IgD-negative memory B cell (primary cell): ENCODE data around the gene LPAR1. TPM values are rescaled to one million over a fixed set of nuclear protein-coding genes. Genes with fewer than 3 reads are reported as not detected.

Source experiments
- H3K27ac Mint-ChIP-seq, 3 donors: one replicate each; pipeline ENCODE4 v1.8.0; 2020 to 2022; ENCODE audit warnings: mild to moderate bottlenecking in 3 of 3, mixed read lengths in 3 of 3, moderate library complexity in 1 of 3
- H3K27me3 Mint-ChIP-seq: one replicate; pipeline ENCODE4 v1.8.0; 2021; ENCODE audit warnings: mixed read lengths
- H3K36me3 Mint-ChIP-seq: one replicate; pipeline ENCODE4 v1.8.0; 2020; ENCODE audit warnings: mild to moderate bottlenecking, mixed read lengths
- H3K4me1 Mint-ChIP-seq, 3 donors: one replicate each; pipeline ENCODE4 v1.8.0; 2020 to 2022; ENCODE audit warnings: mixed read lengths in 3 of 3, mild to moderate bottlenecking in 1 of 3
- H3K4me3 Mint-ChIP-seq, 4 donors: one replicate each; pipeline ENCODE4 v1.8.0; 2020 to 2022; ENCODE audit warnings: mild to moderate bottlenecking in 4 of 4, mixed read lengths in 4 of 4, moderate library complexity in 3 of 4
- H3K9me3 Mint-ChIP-seq, 3 donors: one replicate each; pipeline ENCODE4 v1.8.0; 2020 to 2021; ENCODE audit warnings: mixed read lengths in 3 of 3, mild to moderate bottlenecking in 1 of 3
- polyA plus RNA-seq: library from polyadenylated mRNA; unstranded; fragments of 300-500 nt; fragmentation: Illumina TruSeq; gene quantifications from one replicate; pipeline ENCODE4 v1.2.3, GENCODE V29; 2021

Gene LPAR1
- polyA plus RNA-seq, 1 donor from 2014 or later, result not detected

- Mint-ChIP-seq H3K4me1 (no peaks in the 10 kb centered on the region), H3K9me3 (peaks cover 0 to 3% (median 2%) of the 10 kb centered on the region in 3 donors), H3K27ac (no peak overlapping the region), H3K4me3 (no peak overlapping the region), H3K27me3 (peaks cover 4% of the 10 kb centered on the region), H3K36me3 (no peaks in the 10 kb centered on the region)
Observed at GRCh38 chr9:111030492-111030891, 7.8 kb downstream of the LPAR1 start.

DNA sequence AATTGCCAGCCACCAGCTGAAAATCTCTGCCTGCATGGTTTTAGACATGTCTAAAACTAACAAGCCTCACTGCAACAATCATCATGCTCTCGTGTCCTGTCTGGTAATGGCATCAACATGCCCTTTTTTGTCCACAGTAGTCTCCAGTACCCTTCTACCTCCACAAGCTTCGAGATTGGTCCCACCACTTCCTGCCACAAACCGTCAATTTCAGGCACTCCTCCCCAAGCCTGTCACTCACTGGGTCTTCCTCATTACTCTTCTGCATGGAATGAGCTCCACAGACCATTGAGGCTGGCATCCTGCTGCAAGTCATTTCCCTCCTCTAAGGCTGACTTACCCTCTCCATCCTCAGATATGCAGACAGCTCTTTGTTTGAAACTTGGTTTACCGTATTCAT lies 9.0 kb downstream of the LPAR1 start:
- Mint-ChIP-seq H3K36me3 (no peaks in the 10 kb centered on the region), H3K9me3 (peaks cover 0 to 3% (median 2%) of the 10 kb centered on the region in 3 donors), H3K27ac (no peak overlapping the region), H3K4me3 (peak overlapping the region in 1 of 4 donors; percentile 61), H3K27me3 (peaks cover 2% of the 10 kb centered on the region), H3K4me1 (no peaks in the 10 kb centered on the region)

DNA sequence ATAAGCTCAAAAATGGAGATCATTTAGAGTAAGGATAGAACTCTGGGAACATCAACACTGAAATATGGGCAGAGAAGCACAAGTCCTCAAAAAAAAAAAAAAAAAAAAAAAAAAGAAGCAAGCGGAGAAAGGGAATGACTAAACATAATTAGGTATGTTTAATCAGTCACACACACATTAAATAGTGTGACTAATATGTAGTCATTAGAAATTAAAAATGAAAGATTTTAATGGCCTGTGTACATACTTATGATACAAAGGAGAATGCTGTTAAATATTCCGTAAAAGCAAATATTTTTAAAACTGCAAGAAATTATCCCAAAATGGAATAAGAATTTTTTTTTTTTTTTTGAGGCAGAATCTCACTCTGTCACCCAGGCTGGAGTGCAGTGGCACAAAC lies 10.5 kb downstream of the LPAR1 start:
- peaks cover 3 to 6% (median 3%) of the 10 kb centered on the region in 3 donors for H3K9me3 Mint-ChIP-seq
- peaks cover 2% of the 10 kb centered on the region for H3K36me3 Mint-ChIP-seq
- no peak overlapping the region for H3K27ac Mint-ChIP-seq
- no peak overlapping the region for H3K4me3 Mint-ChIP-seq
- peaks cover 1% of the 10 kb centered on the region for H3K27me3 Mint-ChIP-seq
- H3K4me1 Mint-ChIP-seq, result no peaks in the 10 kb centered on the region

DNA sequence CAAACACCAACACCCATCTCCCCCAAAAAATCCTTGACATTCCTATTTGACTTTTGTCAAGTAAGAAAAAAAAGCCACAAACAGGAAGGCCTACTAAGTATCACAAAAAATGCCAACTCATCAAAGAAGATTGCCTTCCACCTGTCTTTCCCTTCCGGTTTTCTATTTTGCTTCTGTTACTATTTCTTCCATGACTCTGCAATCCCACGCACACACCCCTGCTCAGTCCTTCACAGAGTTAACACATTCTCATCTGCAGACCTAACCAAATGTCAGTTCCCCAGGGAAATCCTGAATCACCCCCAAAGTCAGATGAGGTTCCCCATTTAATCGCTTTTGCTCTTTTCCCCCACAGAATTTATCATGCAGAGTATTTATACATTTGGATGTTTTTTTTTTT lies 15.1 kb downstream of the LPAR1 start:
- Mint-ChIP-seq H3K4me1 (no peaks in the 10 kb centered on the region), H3K4me3 (no peak overlapping the region), H3K27me3 (no peaks in the 10 kb centered on the region), H3K27ac (no peak overlapping the region), H3K9me3 (peaks cover 0 to 6% (median 1%) of the 10 kb centered on the region in 3 donors), H3K36me3 (peaks cover 2% of the 10 kb centered on the region)

- peaks cover 0 to 6% (median 1%) of the 10 kb centered on the region in 3 donors for H3K9me3 Mint-ChIP-seq
- peaks cover 2% of the 10 kb centered on the region for H3K36me3 Mint-ChIP-seq
- no peaks in the 10 kb centered on the region for H3K27me3 Mint-ChIP-seq
- H3K27ac Mint-ChIP-seq, result no peak overlapping the region
- H3K4me3 Mint-ChIP-seq, result no peak overlapping the region
- no peaks in the 10 kb centered on the region for H3K4me1 Mint-ChIP-seq
Observed at GRCh38 chr9:111020594-111020993, 17.7 kb downstream of the LPAR1 start.

DNA sequence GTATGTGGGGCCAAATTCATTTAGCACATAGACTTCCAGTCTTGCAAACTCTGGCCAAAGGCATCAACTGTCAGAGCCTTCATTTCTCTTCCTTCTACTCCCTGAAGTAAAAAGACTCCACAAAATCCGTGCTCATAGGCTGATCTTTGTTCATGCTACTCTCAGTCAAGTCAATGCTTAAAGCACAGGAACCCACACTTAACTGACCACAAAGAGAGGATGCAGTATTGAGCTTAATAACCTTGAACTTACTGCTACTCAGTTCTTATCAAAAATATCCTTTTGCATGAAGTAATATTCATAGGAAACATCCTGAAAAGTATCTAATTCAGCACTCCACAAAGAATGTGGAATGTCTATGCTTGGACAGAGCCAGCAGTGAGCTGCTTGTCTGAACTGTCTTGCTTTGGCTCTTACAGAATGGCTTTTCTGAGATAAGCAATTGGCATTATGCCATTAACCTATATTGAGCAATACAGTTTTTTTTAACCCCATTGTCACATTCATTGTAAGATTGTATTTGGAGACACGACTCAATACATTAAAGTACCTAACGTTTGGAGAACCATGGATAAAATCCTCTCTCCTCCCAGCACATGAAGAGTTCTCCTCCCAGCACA lies 21.7 kb downstream of the LPAR1 start:
- peaks cover 0 to 5% (median 5%) of the 10 kb centered on the region in 3 donors for H3K9me3 Mint-ChIP-seq
- H3K36me3 Mint-ChIP-seq, result no peaks in the 10 kb centered on the region
- H3K4me1 Mint-ChIP-seq, result no peaks in the 10 kb centered on the region
- H3K27ac Mint-ChIP-seq, result no peak overlapping the region
- H3K4me3 Mint-ChIP-seq, result no peak overlapping the region
- H3K27me3 Mint-ChIP-seq, result no peaks in the 10 kb centered on the region

DNA sequence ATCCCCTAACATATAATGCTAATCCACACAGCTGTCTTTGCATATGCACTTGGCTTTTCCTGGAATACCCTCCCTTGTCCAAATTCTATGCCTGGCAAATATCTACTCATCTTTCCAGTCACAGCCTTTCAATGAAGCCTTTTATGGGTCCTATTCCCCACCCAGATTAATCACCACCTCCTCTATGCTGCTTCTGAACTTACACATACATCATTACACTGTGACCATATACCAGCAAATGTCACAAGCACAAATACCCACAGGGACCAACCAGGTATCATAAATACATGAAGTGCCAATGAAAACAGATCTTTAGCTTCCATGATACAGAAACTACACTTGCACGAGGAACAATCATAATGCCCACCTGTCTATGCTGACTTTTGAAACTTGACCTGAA lies 22.3 kb downstream of the LPAR1 start:
- no peak overlapping the region for H3K4me3 Mint-ChIP-seq
- no peaks in the 10 kb centered on the region for H3K36me3 Mint-ChIP-seq
- H3K27me3 Mint-ChIP-seq, result no peaks in the 10 kb centered on the region
- H3K27ac Mint-ChIP-seq, result no peak overlapping the region
- no peaks in the 10 kb centered on the region for H3K4me1 Mint-ChIP-seq
- H3K9me3 Mint-ChIP-seq, result peaks cover 0 to 5% (median 5%) of the 10 kb centered on the region in 3 donors

DNA sequence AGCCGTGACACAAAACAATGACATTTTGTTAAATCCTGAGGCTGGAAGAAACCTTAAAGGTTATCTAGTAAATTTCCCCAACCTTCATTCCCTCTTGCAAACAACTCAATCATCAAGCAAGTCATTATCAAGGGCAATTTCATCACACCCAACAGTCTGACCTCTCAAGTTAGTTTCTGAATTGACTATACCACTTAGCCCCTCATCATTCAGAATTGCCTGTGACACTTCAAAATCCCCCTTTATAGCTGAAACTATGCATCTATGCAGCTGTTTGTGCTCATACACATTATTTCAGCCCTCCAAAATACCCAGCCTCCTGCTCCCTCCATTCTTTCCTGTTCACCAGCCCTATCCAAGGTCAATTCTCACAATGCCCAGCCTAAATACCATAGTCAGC lies 24.6 kb downstream of the LPAR1 start:
- no peaks in the 10 kb centered on the region for H3K4me1 Mint-ChIP-seq
- H3K27ac Mint-ChIP-seq, result no peak overlapping the region
- H3K4me3 Mint-ChIP-seq, result no peak overlapping the region
- peaks cover 0 to 5% (median 5%) of the 10 kb centered on the region in 3 donors for H3K9me3 Mint-ChIP-seq
- H3K36me3 Mint-ChIP-seq, result no peaks in the 10 kb centered on the region
- peaks cover 1% of the 10 kb centered on the region for H3K27me3 Mint-ChIP-seq

DNA sequence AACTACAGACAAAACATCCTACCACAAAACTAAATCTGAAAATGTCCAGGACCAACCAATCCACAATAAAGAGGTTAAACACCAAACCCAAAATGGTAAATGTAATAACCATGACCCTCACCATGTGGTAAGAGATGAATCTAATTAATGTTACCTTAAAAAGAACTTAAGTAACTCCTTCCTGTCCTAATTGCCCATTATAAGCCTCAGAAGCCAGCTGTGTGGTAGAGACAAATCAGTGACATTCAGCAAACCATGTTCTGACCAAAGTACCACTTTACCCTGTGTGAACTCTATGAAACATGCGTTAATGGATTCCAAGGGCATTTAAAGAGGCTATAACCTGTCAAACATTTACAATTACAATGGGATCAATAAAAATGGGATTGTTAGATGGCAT lies 25.0 kb downstream of the LPAR1 start:
- H3K27ac Mint-ChIP-seq, result no peak overlapping the region
- no peaks in the 10 kb centered on the region for H3K36me3 Mint-ChIP-seq
- H3K9me3 Mint-ChIP-seq, result peaks cover 0 to 5% (median 5%) of the 10 kb centered on the region in 3 donors
- no peaks in the 10 kb centered on the region for H3K4me1 Mint-ChIP-seq
- H3K4me3 Mint-ChIP-seq, result no peak overlapping the region
- H3K27me3 Mint-ChIP-seq, result peaks cover 1% of the 10 kb centered on the region

DNA sequence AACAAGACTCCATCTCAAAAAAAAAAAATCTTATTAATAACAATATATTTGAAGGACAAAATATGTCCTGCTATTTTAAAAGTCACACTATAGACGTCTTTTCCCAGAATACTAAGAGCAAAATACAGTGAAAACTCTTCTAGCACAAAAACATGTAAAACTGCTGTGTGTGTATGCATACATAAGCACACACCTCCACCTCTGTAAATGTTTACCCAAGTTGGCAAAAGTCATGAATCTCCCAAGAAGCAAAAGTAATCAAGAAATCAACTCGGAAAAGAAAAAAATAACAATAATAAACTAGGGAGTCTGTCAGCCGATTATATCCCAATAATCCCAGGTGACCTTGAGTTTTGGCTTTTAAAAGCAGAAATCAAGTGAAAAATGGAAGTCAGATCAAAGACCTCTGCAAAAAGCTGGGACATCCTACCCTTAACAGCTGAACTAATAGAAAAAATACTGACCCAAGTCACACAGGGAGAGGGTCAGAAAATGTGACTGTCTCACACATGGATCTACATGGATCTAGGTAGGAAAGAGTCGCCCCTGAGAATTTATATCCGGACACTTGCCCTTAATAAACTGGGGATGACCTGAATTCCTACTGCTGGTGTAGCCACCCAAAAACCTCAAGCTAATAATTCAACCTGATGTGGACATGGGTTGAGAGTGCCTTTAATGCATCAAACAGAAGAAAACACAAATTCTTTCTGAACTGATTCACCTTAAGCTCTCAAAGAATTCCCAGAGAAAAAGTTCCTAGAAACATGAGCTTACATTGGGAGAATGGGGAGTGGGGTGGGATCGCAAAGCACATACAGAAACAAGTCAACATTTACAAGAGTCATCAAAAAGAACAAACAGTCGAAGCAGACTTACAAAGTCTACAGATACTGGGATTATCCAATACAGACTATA lies 29.9 kb downstream of the LPAR1 start:
- Mint-ChIP-seq H3K4me1 (no peaks in the 10 kb centered on the region), H3K27me3 (peaks cover 4% of the 10 kb centered on the region), H3K9me3 (peaks cover 3 to 11% (median 8%) of the 10 kb centered on the region in 3 donors), H3K36me3 (no peaks in the 10 kb centered on the region), H3K27ac (no peak overlapping the region), H3K4me3 (no peak overlapping the region)

DNA sequence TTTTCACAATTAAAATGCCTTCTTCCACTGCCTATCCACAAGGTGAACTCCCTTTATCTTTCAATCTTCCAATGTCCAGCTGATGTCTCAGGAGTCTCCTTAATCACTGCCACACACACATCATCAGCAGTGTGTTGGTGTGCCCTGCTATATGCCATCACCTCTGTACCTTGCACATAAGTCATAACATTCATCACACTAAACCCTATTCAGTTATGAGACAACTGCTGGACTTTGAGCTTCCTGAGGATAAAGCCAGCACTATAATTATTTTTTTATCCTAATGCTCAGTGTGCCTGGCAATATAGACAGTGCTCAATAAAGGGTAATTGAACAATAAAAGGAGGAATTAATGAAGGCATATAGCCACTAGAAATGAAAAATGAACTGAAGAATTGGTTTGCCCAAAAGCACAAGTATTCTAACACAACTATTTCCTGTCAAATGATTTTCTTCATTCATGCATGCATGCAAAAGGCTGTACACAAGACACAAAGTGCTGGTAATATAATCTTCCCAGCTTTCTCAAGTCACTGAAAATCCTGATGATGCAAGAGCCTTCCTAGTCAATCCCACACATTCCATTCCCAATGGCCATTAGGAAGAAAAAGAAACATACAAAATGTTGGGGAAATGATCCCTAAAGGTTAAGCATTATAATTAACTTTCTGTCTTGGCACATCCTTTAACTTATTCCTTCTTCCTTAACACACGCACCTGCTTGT lies 32.4 kb downstream of the LPAR1 start:
- no peak overlapping the region for H3K27ac Mint-ChIP-seq
- peaks cover 3 to 6% (median 3%) of the 10 kb centered on the region in 3 donors for H3K9me3 Mint-ChIP-seq
- no peak overlapping the region for H3K4me3 Mint-ChIP-seq

GRCh38 chr9:111004936-111005335 lies 33.3 kb downstream of the LPAR1 start:
- Mint-ChIP-seq H3K4me3 (no peak overlapping the region), H3K27ac (no peak overlapping the region), H3K36me3 (peaks cover 1% of the 10 kb centered on the region)

More for the DNA sequence above, 32.4 kb downstream of the LPAR1 start:
- peaks cover 4% of the 10 kb centered on the region for H3K27me3 Mint-ChIP-seq
- H3K36me3 Mint-ChIP-seq, result peaks cover 1% of the 10 kb centered on the region
- H3K4me1 Mint-ChIP-seq, result no peaks in the 10 kb centered on the region

GRCh38 chr9:111003182-111003581 lies 35.1 kb downstream of the LPAR1 start:
- H3K4me3 Mint-ChIP-seq, result no peak overlapping the region
- H3K27me3 Mint-ChIP-seq, result peaks cover 3% of the 10 kb centered on the region
- no peaks in the 10 kb centered on the region for H3K4me1 Mint-ChIP-seq
- H3K9me3 Mint-ChIP-seq, result peaks cover 3 to 6% (median 3%) of the 10 kb centered on the region in 3 donors
- H3K36me3 Mint-ChIP-seq, result peaks cover 1% of the 10 kb centered on the region
- no peak overlapping the region for H3K27ac Mint-ChIP-seq

More at GRCh38 chr9:111004936-111005335, 33.3 kb downstream of the LPAR1 start:
- Mint-ChIP-seq H3K27me3 (peaks cover 3% of the 10 kb centered on the region), H3K4me1 (no peaks in the 10 kb centered on the region), H3K9me3 (peaks cover 3 to 6% (median 3%) of the 10 kb centered on the region in 3 donors)

DNA sequence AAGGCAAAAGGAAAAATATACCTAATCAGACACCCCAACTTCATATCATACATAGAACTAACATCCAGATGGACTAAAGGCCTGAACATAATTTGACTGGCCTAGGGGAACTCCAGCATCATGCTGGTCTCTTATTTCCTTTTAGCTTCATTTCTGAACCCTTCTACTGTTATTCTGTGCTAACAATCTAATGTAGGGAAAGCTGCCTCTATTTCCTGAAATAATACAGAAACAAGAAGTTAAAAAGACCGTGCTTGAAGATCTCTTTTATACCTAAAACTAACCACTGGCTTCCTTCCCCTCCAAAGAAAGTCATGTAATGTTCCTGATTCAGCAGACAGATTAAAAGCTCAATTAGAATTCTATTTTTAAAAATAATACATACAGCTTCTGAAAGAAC lies 36.7 kb downstream of the LPAR1 start:
- peaks cover 1% of the 10 kb centered on the region for H3K36me3 Mint-ChIP-seq

GRCh38 chr9:111000202-111000601 lies 38.1 kb downstream of the LPAR1 start:
- no peaks in the 10 kb centered on the region for H3K27me3 Mint-ChIP-seq
- no peak overlapping the region for H3K27ac Mint-ChIP-seq
- peaks cover 1% of the 10 kb centered on the region for H3K36me3 Mint-ChIP-seq
- H3K4me3 Mint-ChIP-seq, result no peak overlapping the region
- H3K4me1 Mint-ChIP-seq, result no peaks in the 10 kb centered on the region
- H3K9me3 Mint-ChIP-seq, result peaks cover 0 to 6% (median 0%) of the 10 kb centered on the region in 3 donors

More for the DNA sequence above, 36.7 kb downstream of the LPAR1 start:
- Mint-ChIP-seq H3K4me1 (no peaks in the 10 kb centered on the region), H3K4me3 (no peak overlapping the region), H3K27ac (no peak overlapping the region), H3K9me3 (peaks cover 3 to 6% (median 3%) of the 10 kb centered on the region in 3 donors), H3K27me3 (peaks cover 3% of the 10 kb centered on the region)
